Measurements from ENCODE around the gene BRI3.

BRI3 gene, protein sequence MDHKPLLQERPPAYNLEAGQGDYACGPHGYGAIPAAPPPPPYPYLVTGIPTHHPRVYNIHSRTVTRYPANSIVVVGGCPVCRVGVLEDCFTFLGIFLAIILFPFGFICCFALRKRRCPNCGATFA

GRCh38 chr7:98280791-98281756, at the start of gene BRI3:
Gene BRI3, plus strand, starts transcription at chr7:98281686. Its CDS starts 110 bp downstream, at chr7:98281796.
- DNase-seq (ENCODE audit: low read depth in 2 of 3, low spot score in 1 of 3): peak; percentile 74 to 93 (median 80)

DNA sequence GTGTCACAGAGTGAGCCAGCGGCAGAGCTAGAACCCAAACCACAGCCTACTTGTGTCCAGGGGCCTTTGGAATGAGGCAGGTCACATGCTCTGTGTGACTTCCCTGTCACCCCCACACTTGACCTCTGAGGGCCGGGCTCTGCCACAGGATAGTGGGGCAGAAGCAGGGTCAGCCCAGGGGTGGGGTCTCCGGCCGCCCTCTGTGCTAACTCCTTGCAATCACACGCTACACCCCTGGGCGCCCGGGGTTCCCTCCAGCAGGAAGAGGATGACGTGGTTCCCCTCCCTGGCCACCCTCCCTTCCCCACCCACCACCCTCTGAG, 49.3 kb upstream of the BRI3 start:
- DNase-seq (ENCODE audit: low read depth in 2 of 3, low spot score in 1 of 3): no peak

GRCh38 chr7:98232799-98233198, 48.7 kb upstream of the BRI3 start:
- no peak for DNase-seq (ENCODE audit: low read depth in 2 of 3, low spot score in 1 of 3)

DNA sequence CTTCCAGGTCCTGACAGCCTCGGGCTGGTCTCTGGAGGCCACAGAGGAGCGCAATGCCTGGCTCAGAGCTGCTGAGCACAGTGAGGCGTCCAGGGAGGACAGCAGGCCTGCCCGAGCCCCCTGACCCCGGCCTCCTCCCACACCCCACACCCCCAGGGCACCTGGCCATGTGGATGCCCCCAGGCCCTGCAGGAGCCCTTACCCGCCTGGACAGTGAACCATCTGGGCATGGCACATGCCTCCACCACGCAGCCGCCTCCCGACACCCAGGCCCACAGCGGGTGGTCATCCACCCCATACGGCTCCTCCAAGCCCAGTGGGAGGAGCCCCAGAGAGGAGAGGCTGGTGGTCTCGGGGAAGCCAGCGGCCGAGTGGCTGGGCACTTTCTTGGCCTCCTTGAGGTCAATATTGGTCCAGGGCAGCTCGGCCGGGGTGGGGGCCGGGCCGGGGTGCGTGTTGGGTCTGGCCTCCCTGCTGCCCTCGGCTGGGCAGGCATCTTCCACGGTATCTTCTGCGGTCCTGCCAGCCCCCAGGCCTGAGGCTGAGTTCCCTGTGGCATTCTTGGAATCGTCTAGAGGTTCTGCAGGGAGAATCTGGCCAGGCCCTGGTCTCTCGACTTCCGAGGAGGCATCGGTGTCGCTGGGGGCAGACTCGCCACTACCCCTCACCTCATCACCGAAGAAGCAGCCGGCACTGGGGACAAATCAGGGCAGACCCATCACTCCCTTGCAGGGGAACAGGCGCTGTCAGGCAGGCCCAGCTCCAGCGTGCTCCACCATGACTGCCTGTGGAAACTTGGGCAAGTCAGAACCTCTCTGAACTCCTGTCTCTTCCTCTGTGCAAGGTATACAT, 48.0 kb upstream of the BRI3 start:
- DNase-seq (ENCODE audit: low read depth in 2 of 3, low spot score in 1 of 3): no peak

DNA sequence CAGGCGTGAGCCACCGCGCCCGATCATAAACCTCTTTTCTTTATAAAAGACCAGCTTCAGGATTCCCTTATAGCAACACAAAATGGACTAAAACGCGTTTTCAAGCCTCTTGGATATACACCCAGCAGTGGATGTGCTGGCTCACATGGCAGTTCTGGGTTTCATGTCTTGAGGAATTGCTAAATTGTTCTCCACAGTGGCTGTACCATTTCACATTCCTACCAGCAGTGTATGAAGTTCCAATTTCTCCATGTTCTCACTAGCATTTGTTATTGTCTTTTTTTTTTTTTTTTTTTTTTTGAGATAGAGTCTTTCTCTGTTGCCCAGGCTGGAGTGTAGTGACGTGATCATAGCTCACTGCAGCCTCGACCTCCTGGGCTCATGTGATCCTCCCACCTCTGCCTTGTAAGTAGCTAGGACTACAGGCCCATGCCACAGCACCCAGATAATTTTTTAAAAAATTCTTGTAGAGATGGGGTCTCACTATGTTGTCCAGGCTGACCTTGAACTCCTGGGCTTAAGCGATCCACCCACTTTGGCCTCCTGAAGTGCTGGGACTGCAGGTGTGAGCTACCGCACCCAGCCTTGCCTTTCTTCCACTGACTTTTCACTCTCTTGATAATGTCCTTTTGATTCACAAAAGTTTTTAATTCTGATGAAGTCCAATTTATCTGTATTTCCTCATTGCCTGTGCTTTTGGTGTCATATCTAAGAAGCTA, 46.9 kb upstream of the BRI3 start:
- no peak for DNase-seq (ENCODE audit: low read depth in 2 of 3, low spot score in 1 of 3)

GRCh38 chr7:98235901-98236300, 45.6 kb upstream of the BRI3 start:
- DNase-seq (ENCODE audit: low read depth in 2 of 3, low spot score in 1 of 3): no peak

DNA sequence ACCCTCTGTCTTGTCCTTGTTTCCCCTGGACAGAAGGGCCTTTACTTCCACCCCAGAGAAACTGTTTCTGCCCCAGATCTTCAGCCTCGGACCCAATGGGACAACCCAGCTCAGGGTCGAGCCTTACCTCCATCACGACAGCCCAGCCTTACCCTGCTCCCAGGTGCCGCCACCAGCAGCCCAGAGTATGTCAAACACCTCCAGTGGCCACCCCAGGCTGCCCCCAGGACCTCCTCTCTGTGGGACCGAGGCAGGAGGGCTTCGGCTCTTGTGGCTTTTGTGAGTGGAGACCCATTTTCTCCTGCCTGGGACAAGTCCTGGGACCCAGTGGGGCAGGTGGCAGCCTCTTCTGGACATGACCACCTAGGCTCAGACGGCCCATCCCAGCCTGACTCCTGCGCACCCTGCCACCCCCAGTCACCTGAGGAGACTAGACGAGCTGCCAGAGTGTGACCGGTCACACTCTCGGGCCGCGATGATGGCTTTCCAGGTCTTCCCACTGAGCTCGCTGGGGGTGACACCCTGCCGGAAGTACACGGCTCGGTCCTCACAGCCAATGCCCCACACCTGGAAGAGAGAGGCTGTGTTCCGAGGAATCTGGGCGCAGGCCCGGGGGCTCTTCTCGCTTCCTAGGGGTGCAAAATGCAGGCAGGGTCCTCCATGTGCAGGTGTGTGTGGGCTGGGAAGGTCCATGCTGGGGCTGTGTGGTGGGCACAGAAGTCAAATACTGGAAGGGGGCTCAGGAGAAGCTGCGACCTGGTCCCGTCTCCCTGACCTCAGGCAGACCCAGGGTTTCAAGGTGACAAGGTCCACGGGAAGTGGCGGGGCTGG, 44.9 kb upstream of the BRI3 start:
- no peak for DNase-seq (ENCODE audit: low read depth in 2 of 3, low spot score in 1 of 3)

GRCh38 chr7:98238076-98238475, 43.4 kb upstream of the BRI3 start:
- no peak for DNase-seq (ENCODE audit: low read depth in 2 of 3, low spot score in 1 of 3)

DNA sequence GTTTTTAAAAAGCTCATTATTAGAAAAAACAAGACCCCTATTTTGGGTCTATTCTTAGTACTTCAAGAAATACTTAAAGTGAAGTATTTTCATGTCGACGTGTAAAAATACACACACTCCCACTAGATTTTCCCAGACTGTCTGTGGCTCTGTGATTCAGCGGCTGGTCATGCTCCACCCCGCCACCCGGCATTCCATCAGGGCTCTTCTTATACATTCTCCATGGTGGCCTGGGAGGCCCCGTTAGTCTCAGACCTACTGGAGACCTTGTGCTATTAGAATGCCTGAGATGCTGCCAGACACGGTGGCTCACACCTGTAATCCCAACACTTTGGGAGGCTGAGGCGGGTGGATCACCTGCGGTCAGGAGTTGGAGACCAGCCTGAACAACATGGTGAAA, 42.5 kb upstream of the BRI3 start:
- DNase-seq (ENCODE audit: low read depth in 2 of 3, low spot score in 1 of 3): no peak

- DNase-seq (ENCODE audit: low read depth in 2 of 3, low spot score in 1 of 3): no peak
Observed at GRCh38 chr7:98240961-98241673, 40.4 kb upstream of the BRI3 start.

GRCh38 chr7:98241674-98242241, 39.7 kb upstream of the BRI3 start:
- no peak for DNase-seq (ENCODE audit: low read depth in 2 of 3, low spot score in 1 of 3)

GRCh38 chr7:98242342-98242741, 39.1 kb upstream of the BRI3 start:
- DNase-seq (ENCODE audit: low read depth in 2 of 3, low spot score in 1 of 3): no peak

- no peak for DNase-seq (ENCODE audit: low read depth in 2 of 3, low spot score in 1 of 3)
Observed at GRCh38 chr7:98242934-98243333, 38.6 kb upstream of the BRI3 start.

DNA sequence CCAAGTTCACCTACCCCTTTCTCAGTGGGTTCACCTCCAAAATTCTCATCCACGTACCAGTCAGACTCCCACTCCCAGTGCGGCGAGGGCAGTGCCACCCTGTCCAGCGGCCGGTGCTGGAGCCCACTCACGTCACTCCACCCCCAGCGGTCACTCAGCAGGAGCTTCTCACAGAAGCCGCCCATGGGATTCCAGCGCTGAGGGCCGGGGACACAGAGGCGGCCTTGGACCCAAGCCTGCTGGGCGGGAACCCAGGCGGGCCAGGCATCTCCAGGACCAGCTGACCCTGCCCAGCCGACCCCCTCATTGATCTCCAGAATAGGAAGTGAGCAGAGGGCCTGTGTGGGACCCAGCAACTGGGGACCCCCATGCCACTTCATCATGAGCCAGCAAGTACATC, 36.6 kb upstream of the BRI3 start:
- no peak for DNase-seq (ENCODE audit: low read depth in 2 of 3, low spot score in 1 of 3)

DNA sequence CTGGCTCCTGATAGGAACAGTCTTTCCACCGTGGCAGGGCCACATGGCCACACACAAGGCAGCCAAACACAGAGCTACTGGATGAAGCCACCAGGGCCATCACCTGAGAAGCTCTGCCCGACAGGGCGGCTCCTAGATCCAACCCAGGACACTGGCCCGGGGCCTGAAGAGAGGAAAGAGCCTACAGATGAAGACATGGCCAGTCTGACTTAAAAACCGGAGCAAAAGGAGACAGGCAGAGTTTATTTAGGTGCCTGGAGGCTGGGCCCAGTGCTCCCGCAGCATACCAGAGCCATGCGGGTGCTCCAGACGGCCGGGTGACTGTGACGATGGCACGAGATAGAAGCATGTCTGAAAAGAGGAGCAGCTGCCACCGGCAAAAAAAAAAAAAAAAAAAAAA, 33.3 kb upstream of the BRI3 start:
- no peak for DNase-seq (ENCODE audit: low read depth in 2 of 3, low spot score in 1 of 3)

GRCh38 chr7:98249106-98249505, 32.4 kb upstream of the BRI3 start:
- no peak for DNase-seq (ENCODE audit: low read depth in 2 of 3, low spot score in 1 of 3)

DNA sequence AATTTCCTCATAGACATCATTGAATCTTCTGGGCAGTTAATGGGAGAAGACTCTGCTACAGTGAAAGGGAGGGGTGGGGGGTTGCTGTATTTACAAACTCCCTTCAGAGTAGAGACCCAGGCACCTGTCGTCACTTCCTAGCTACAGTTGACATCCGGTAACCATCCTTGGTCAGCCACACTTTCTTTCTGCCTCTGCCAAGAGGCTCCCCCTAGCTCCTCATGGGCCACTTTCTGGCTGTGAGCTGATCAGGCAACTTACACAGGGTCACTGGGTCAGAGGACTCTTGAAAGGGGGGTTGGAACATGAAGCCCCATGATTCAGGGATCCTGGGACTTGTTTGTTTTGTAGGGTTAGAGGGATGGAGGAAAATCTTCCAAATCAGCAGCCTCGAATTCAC, 30.7 kb upstream of the BRI3 start:
- DNase-seq (ENCODE audit: low read depth in 2 of 3, low spot score in 1 of 3): peak in 2 of 3 donors; percentile 15 to 31

DNA sequence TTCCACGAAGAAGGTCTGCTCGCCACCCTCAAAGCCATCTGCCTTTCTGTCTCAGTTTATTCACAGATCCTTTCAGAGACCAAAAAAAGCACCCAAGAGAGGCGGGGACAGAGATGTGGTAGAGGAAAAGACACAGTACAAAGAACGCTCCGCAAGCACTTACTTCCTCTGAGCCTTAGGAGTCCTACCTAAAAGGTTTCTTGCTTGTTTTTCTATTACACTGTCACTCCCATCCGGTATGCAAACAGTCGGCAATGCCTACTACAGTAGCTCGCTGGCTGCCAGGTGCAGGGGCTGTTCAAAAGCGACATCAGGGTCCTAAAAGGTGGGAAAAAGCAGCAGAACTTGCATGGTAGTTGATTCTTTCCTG, 30.3 kb upstream of the BRI3 start:
- DNase-seq (ENCODE audit: low read depth in 2 of 3, low spot score in 1 of 3): no peak

Measured in stimulated activated CD4-positive, alpha-beta T cell treated with anti-CD3 and anti-CD28 coated beads, Interleukin-12 subunit alpha, Interleukin-12 subunit beta, amount 100 ng/mL, for 48 hours (primary cell).